ENCODE measurements around the gene GNB3.

DNA sequence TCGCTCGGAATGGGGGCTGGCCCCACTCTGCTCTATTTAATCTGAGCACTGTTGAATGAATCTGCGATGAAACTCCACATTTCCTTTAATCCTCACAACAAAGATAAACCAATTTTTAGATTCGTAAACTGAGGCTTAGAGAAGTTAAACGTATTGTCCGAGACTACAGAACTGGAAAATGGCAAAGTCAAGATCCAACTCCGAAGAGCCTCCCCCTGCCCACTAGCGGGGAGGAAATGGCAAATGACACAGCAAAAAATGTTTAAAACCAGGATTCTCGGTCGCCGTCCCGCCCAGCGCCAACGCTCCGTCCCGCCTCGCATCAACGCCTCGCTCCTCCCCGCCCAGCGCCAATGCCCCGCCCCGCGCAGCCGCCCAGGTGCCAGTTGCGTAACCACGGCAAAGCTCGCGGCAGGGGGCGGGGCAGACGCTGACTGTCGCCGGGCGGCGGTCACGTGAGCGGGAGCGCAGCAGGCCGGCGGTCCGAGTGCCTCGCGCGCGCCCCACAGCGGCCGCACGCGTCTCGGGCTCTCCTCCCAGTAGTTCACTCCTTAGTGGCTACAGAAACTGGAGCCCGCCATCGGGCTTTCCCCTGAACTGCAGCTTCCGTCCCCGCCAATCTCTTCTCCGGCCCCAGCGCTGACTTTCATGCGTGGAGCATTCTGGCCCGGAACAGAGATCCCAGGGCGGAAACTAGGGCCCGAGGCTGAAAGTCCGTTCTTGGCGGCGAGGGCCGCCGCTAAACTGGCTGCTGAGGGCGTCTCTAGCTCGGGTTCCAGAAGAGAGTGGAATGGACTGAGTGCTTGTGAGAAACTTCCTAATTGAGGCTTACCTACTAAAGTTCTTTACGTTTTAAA lies 50.3 kb downstream of the GNB3 start:
- TF ChIP-seq POLR2A (IDR thresholded peaks at IDR 0.05) = peak; percentile 67 to 81
- TF ChIP-seq, protein P1, sequence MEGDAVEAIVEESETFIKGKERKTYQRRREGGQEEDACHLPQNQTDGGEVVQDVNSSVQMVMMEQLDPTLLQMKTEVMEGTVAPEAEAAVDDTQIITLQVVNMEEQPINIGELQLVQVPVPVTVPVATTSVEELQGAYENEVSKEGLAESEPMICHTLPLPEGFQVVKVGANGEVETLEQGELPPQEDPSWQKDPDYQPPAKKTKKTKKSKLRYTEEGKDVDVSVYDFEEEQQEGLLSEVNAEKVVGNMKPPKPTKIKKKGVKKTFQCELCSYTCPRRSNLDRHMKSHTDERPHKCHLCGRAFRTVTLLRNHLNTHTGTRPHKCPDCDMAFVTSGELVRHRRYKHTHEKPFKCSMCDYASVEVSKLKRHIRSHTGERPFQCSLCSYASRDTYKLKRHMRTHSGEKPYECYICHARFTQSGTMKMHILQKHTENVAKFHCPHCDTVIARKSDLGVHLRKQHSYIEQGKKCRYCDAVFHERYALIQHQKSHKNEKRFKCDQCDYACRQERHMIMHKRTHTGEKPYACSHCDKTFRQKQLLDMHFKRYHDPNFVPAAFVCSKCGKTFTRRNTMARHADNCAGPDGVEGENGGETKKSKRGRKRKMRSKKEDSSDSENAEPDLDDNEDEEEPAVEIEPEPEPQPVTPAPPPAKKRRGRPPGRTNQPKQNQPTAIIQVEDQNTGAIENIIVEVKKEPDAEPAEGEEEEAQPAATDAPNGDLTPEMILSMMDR (IDR thresholded peaks at IDR 0.05) = peak; percentile 84 to 97 (median 94)
